RPMI7951 (cell line): ENCODE measurements around the gene ZNF567. TPM values are rescaled to one million over a fixed set of nuclear protein-coding genes. Genes with fewer than 3 reads are reported as not detected.

Experiments
- DNase-seq: peaks from one replicate; pipeline ENCODE4 v3.0.0-alpha.2; 2012; ENCODE audit warnings: low read depth
- total RNA-seq: library from RNA; depleted of rRNA; stranded (reverse); fragments of >200 nt; shearing (Covaris generic); gene quantifications from 2 replicates; pipeline ENCODE4 v1.2.3, GENCODE V29; 2014; rRNA removed

Gene ZNF567
- total RNA-seq, 1 experiment from 2014 or later: 13.8 TPM

DNA sequence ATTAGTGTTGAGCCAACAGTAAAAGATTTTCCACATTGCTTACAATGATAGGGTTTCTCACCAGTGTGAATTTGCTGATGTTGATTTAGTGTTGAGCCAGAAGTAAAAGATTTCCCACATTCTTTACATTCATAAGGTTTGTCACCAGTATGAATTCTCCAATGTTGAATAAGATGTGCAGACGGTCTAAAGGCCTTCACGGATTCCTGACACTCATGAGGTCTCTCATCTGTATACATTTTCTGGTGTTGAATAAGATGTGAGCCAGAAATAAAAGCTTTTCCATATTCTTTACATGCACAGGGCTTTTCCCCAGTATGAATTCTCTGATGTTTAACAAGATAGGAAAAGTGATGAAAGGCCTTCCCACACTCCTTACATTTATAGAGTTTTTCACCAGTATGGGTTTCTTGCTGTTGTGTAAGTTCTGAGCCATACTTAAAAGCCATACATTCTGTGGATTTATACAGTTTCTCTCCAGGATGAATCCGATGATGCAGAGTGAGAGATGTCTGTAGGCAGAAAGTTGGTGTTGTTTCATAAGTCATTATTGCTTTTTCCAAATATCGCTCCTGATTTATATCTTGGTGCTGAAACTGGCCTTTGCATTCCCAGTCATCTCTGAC is 62.8 kb downstream of the ZNF567 start:
- DNase-seq: no peak

Other genes starting within 250 kb of the ZNF567 start
- gene ZNF566, start 198.1 kb upstream of the ZNF567 start, total RNA-seq: 15.0 and 16.3 TPM in 2 replicates
- 22.6 and 49.5 TPM in 2 replicates for gene ZNF260, start 159.3 kb upstream of the ZNF567 start, total RNA-seq
- gene ZNF529, start 114.3 kb upstream of the ZNF567 start, total RNA-seq: 7.3 and 8.9 TPM in 2 replicates
- gene ZNF382, start 82.3 kb upstream of the ZNF567 start, total RNA-seq: 3.4 and 3.5 TPM in 2 replicates
- 8.8 and 12.1 TPM in 2 replicates for gene ZNF461, start 20.8 kb upstream of the ZNF567 start, total RNA-seq
- gene ZNF850, start 85.2 kb downstream of the ZNF567 start, total RNA-seq: 3.8 and 4.1 TPM in 2 replicates
- 7.2 and 7.9 TPM in 2 replicates for gene ZNF790, start 150.8 kb downstream of the ZNF567 start, total RNA-seq
- gene ZNF345, start 163.3 kb downstream of the ZNF567 start, total RNA-seq: 2.5 and 3.2 TPM in 2 replicates
- gene ZNF829, start 228.7 kb downstream of the ZNF567 start, total RNA-seq: 4.9 and 6.6 TPM in 2 replicates
- 9.7 and 10.5 TPM in 2 replicates for gene ZNF568, start 228.7 kb downstream of the ZNF567 start, total RNA-seq